Measurements from ENCODE around the gene PRKCA.
A peak's percentile ranks its signal among the peaks of the same experiment; 100 is the strongest.

PRKCA gene

DNA sequence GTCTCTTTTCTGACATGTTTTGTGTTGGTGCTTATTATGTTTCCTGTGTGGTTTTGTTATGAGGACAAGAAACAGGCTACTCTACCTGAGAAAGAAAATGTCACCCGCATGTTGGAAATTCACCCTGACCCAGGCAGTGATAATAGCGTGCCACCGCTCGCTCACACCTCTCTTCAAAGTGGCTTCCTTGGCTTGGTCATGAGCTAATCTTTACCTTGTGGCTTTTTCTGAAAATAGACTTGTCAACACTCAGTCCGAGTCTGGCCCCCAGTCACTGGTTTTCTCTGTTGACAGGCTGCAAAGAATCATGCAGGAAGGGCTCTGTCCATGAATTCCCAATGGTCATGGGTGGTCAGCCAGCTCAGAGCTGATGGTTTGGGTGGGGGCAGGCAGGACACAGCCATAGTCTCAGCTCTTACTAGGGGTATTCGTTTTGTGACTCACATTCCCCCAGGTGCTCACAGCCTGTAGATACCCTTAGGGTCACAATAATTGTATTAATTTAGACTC, 411.2 kb downstream of the PRKCA start:
- DNase-seq, result peak in 2 of 42 donors; percentile 7 to 28
- intact Hi-C loops (cut with DNase I), result no loop called here

GRCh38 chr17:66714046-66715023, 411.9 kb downstream of the PRKCA start:
- DNase-seq, result peak in 3 of 42 donors; percentile 8 to 45 (median 40)
- intact Hi-C loops (cut with DNase I), result loop anchor here (5.0 kb wide), 1 partner anchor 193 kb away; no protein-coding TSS in a partner anchor

DNA sequence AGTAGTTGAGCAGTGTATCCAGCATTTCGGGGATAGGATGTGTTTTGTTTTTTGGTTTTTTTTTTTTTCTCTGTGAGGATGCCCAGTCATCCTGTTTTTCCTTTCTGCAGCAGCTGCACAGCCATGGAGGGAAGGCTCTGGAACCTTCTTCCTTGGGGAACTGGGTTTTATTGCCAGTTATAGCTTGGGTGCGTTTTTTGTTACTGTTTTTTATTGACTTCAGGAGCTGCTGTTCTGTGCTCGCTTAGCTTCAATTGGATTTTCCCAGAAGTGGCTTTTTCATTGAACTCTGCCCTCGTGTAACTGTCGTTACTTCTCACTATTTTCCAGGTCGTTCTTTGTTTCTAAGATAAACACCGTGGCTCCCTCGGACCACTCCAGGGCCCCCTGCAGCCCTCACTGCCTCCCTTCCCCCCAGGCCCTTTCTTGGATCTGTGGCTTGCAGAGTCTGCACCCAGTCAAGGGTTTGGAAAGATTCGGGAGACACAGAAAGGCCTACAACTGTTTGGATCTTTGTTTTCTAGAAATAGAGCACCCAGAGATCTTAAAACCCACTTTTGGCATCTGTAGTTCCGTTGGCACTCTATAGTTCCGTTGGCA, 412.8 kb downstream of the PRKCA start:
- peak in 3 of 42 donors; percentile 11 to 39 (median 31) for DNase-seq
- intact Hi-C loops (cut with DNase I), result loop anchor here (5.0 kb wide), 1 partner anchor 192 kb away; no protein-coding TSS in a partner anchor

DNA sequence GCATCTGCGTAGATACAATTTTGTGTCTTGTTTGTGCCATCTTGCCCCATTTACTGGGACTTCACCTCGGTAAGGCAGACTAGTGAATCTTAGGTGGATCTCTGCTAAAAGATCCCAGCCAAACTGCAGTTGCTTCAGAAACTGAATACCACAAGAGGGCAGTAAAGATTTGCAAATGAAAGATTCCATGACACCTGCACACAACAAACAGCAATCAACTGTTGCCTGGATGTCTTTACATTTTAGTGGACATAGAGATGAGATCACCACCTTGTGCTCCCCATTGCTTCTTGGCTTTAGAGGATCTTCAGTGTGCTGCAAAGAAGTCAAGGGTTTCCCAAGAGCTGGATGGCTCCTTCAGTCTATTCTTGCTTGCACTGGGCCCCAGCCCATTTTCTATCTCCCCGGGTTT, 413.3 kb downstream of the PRKCA start:
- intact Hi-C loops (cut with DNase I), result loop anchor here (5.0 kb wide), 1 partner anchor 192 kb away; no protein-coding TSS in a partner anchor
- DNase-seq, result peak in 9 of 42 donors; percentile 25 to 71 (median 42)

- peak; percentile 50 to 88 (median 68) for DNase-seq
- intact Hi-C loops (cut with DNase I), result loop anchor here (5.0 kb wide), 1 partner anchor 191 kb away; no protein-coding TSS in a partner anchor
These were observed 414.0 kb downstream of the PRKCA start for GRCh38 chr17:66716236-66717026.

DNA sequence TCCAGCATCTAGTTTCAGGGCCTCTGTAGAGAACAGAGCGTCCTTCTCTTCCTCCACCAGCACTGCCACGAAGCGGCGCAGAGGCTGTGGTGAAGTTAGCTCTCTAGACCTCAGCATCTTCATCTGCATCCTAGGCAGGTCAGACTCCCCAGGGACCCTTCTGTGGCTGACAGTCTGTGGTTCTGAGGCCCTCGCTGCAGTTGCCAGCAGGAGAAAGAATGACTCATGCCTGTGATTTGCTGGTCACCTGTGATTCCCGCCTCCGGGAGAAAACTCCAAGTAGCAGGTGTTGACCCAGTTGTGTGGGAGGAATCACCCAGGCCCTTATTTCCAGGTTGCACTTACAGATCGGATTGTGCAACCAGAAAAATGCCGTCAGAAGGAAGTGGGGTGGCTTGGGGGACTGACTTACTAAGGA, 415.2 kb downstream of the PRKCA start:
- intact Hi-C loops (cut with DNase I), result loop anchor here (5.0 kb wide), 1 partner anchor 190 kb away; no protein-coding TSS in a partner anchor
- DNase-seq, result peak in 3 of 42 donors; percentile 9 to 41 (median 37)

DNA sequence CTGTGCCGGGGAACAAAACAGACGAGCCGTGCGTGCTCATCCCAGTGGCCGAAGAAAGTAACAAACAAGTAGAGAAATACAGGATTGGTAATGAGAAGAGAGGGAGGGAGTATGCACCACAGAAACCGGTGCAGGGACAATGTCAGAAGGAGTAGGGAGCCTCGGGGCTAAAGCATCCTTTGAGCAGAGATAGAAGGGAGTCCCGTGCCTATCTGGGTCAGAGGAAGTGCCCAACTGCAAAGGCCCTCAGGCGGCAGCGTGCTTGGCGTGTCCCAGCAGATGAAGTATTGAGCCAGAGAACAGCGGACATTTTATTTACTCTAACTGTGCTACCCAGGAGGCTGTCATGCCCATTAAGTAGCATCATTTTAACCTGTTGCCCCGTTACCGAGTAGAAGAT, 417.6 kb downstream of the PRKCA start:
- intact Hi-C loops (cut with DNase I), result no loop called here
- peak in 4 of 42 donors; percentile 19 to 59 (median 34) for DNase-seq

DNA sequence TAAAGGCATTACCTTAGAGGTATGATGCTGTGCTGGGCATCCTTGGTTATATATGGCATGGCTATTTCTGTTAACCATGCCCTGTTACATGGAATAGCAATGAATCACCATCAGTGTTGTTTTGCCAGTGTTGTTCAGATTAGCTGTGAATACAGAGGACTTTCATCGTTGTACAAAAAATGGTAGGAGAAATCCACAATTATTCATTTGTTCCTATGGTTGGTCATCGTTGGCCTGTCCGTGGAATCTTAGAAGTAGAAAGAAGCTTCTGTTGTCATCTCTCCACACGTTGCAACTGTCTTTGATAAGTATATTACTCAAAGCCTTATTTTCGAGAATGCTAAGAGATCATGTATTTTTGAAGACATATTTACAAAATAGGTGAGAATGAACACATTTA, 418.2 kb downstream of the PRKCA start:
- intact Hi-C loops (cut with DNase I), result no loop called here
- DNase-seq, result peak in 3 of 42 donors; percentile 22 to 39 (median 24)

DNA sequence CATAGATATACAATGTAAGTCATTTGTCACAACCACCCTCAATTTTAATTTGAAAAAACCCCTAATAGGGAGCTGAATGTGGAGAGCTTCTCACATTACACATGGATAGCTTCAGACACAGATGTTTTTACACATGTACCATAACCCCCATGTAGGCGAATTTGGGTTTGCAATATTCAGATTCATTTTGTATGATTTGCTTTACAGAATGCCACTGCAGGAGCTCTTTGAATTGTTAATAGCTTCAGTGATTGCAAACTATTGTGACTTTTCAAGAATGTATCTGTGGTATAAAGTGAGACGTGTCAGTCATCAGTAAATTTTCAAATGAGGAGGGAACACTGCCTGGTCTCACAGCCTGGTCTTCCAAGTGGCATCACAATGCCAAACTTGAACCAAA, 419.9 kb downstream of the PRKCA start:
- intact Hi-C loops (cut with DNase I), result no loop called here
- DNase-seq, result peak in 2 of 42 donors; percentile 4 to 22

- peak in 3 of 42 donors; percentile 35 to 40 (median 35) for DNase-seq
- intact Hi-C loops (cut with DNase I), result loop anchor here (5.0 kb wide), 1 partner anchor 178 kb away; no protein-coding TSS in a partner anchor
These were observed 422.3 kb downstream of the PRKCA start for GRCh38 chr17:66724581-66725341.

DNA sequence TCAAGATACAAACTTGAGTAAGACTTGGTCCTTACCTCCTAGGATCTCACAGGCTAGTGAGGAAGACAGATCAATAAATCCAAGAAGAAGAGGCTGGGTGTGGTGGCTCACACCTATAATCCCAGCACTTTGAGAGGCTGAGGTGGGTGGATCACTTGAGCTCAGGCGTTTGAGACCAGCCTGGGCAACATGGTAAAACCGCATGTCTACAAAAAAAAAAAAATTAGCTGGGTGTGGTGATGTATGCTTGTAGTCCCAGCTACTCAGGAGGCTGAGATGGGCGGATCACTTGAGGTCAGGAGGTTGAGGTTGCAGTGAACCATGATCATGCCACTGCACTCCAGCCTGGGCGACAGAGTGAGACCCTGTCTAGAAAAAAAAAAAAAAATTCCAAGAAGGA, 423.0 kb downstream of the PRKCA start:
- peak in 1 of 42 donors; percentile 15 for DNase-seq
- intact Hi-C loops (cut with DNase I), result loop anchor here (5.0 kb wide), 1 partner anchor 177 kb away; no protein-coding TSS in a partner anchor

GRCh38 chr17:66725956-66726355, 423.5 kb downstream of the PRKCA start:
- intact Hi-C loops (cut with DNase I), result loop anchor here (5.0 kb wide), 1 partner anchor 176 kb away; no protein-coding TSS in a partner anchor
- peak in 3 of 42 donors; percentile 2 to 16 (median 14) for DNase-seq

DNA sequence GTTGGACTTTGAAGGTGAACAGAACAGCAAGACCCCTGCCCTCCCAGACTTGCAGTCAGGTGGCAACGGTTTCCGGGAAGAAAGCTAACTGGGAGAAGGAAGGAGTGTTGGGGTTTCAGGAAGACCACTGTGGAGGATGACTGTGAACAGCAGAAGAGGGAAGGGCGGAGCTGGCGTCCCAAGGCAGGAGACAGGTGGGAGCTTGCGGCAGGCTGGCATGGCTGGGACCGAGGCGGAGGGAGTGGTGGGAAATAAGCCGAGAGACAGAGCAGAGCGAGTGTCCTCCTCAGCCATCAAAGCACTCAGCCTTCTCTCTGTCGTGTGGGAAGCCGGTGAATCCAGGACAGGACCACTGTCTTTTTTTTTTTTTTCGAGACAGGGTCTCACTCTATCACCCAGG, 424.0 kb downstream of the PRKCA start:
- intact Hi-C loops (cut with DNase I), result loop anchor here (5.0 kb wide), 1 partner anchor 176 kb away; no protein-coding TSS in a partner anchor
- DNase-seq, result peak in 2 of 42 donors; percentile 26 to 34

DNA sequence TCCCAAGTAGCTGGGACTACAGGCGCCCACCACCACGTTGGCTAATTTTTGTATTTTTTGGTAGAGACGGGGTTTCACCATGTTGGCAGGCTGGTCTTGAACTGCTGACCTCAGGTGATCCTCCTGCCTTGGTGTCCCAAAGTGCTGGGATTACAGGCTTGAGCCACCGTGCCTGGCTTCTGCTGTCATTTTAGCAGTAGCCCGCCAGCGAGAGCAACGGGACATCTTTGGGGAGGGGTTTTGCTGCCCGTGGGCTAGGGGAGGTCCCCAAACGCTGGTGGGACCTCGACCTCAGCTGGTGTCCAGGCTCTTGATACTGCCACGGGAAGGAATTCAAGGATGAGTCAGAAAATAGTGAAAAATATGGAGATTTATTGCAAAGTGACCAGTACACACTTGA, 424.4 kb downstream of the PRKCA start:
- intact Hi-C loops (cut with DNase I), result loop anchor here (5.0 kb wide), 1 partner anchor 175 kb away; no protein-coding TSS in a partner anchor
- DNase-seq, result no peak

- intact Hi-C loops (cut with DNase I), result loop anchor here (5.0 kb wide), 1 partner anchor 174 kb away; no protein-coding TSS in a partner anchor
These were observed 425.5 kb downstream of the PRKCA start for GRCh38 chr17:66727634-66728570.

DNA sequence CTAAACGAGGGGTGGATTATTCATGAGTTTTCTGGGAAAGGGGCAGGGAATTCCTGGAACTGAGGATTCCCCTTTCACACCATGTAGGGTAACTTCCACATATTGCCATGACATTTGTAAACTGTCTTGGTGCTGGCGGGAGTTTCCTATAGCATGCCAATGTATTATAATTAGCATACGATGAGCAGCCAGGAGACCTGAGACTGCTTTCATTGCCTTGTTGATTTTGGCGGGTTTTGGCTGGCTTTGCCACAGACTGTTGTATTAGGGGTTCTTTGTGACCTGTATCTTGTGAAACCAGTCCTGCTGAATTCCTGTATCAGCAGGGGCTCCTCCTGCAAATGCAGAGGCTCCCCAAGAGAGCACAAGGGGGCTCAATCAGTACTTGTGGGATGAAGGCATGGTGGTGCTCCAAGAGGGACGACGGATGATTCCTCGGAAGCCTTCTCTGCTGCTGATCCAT, 428.1 kb downstream of the PRKCA start:
- intact Hi-C loops (cut with DNase I), result no loop called here
- DNase-seq, result no peak

More at GRCh38 chr17:66727634-66728570, 425.5 kb downstream of the PRKCA start:
- DNase-seq, result peak; percentile 64 to 92 (median 82)

All from head of caudate nucleus (tissue), 42 donors.